Left renal cortex interstitium (tissue), 4 donors: ENCODE results near the gene PAIP2. TPM values are rescaled to one million over a fixed set of nuclear protein-coding genes. Genes with fewer than 3 reads are reported as not detected.
"Not testable (repeated sequence)": the region's sequence is repeated elsewhere in the genome, so short reads cannot be mapped to it uniquely, and the experiment has no call there.

Experiments used
- DNase-seq, 4 donors: peaks; one replicate each; pipeline ENCODE4 v3.0.0-alpha.2; 2013; ENCODE audit warnings: low read depth in 4 of 4, low spot score in 2 of 4, missing footprints in 1 of 4
- polyA plus RNA-seq, 4 donors: library from polyadenylated mRNA; unstranded; fragments of 120-200 nt; gene quantifications; one replicate each; pipeline ENCODE4 v1.2.1, GENCODE V29; 2013; ENCODE audit not compliant: insufficient read length in 4 of 4

PAIP2 gene
- polyA plus RNA-seq = 100 to 1,000 TPM; 152 to 194 (median 167) TPM

GRCh38 chr5:139341689-139342422 lies at the start of gene PAIP2:
Gene PAIP2 (plus strand): TSS chr5:139341854. CDS start chr5:139363785, 21,931 bp downstream.
- DNase-seq = peak; percentile 89 to 98 (median 96)

- DNase-seq = no peak
Observed at GRCh38 chr5:139293202-139293506, 48.5 kb upstream of the PAIP2 start.

- peak; percentile 89 to 91 (median 90) for DNase-seq
Observed at GRCh38 chr5:139293507-139294373, 47.9 kb upstream of the PAIP2 start, which contains the start of gene MATR3. Gene MATR3 (plus strand): TSS chr5:139293740. CDS start chr5:139307416, 13,676 bp downstream.

GRCh38 chr5:139294374-139295165 lies 47.1 kb upstream of the PAIP2 start:
- peak; percentile 83 to 91 (median 86) for DNase-seq

- peak in 1 of 4 donors; percentile 24 for DNase-seq
Observed at GRCh38 chr5:139295346-139296057, 46.2 kb upstream of the PAIP2 start.

- DNase-seq = no peak
Observed at GRCh38 chr5:139296198-139296597, 45.5 kb upstream of the PAIP2 start.

GRCh38 chr5:139296862-139297326 lies 44.8 kb upstream of the PAIP2 start:
- DNase-seq = peak in 2 of 4 donors; percentile 32 to 35

- no peak for DNase-seq
Observed at GRCh38 chr5:139297439-139298133, 44.1 kb upstream of the PAIP2 start.

- no peak for DNase-seq
Observed at GRCh38 chr5:139298242-139298641, 43.4 kb upstream of the PAIP2 start.

- no peak for DNase-seq
Observed at GRCh38 chr5:139299486-139299885, 42.2 kb upstream of the PAIP2 start.

- DNase-seq = no peak
Observed at GRCh38 chr5:139301808-139302499, 39.7 kb upstream of the PAIP2 start.

- DNase-seq = no peak
Observed at GRCh38 chr5:139304391-139305324, 37.0 kb upstream of the PAIP2 start.

GRCh38 chr5:139306197-139306596 lies 35.5 kb upstream of the PAIP2 start:
- no peak for DNase-seq

- DNase-seq = no peak
Observed at GRCh38 chr5:139306628-139307379, 34.9 kb upstream of the PAIP2 start.

GRCh38 chr5:139308797-139309196 lies 32.9 kb upstream of the PAIP2 start:
- DNase-seq = no peak

- not testable (repeated sequence) for DNase-seq
Observed at GRCh38 chr5:139310715-139311186, 30.9 kb upstream of the PAIP2 start.

GRCh38 chr5:139312075-139312474 lies 29.6 kb upstream of the PAIP2 start:
- DNase-seq = no peak
